K562 (cell line): ENCODE data around the gene LAMA2. TPM values are rescaled to one million over a fixed set of nuclear protein-coding genes. Genes with fewer than 3 reads are reported as not detected.

Experiments used
- ATAC-seq: fragments of 200-7000 bp; cut with Tn5 transposase; 3 replicates; pipeline ENCODE4 v1.9.1; 2020; ENCODE audit warnings: moderate library complexity
- BruUV-seq: library from RNA; stranded (reverse); fragments of 400-500 nt; replicated peaks from 2 replicates; lab custom pipeline; 2021; lab: Mats Ljungman, UMichigan
- CTCF ChIA-PET: fragments of 300-600 bp; formaldehyde crosslinking; extraction: SDS; loops from one replicate; lab custom pipeline; 2021; ENCODE audit warnings: low intra/inter-chr PET ratio; lab: Yijun Ruan, JAX
- POLR2A ChIA-PET: fragments of 300-600, 350-650 bp; sonication (Branson Sonifier 250); formaldehyde crosslinking; extraction: SDS; loops from one replicate; lab custom pipeline; 2021; ENCODE audit warnings: antibody characterized with exemption, inconsistent platforms; lab: Yijun Ruan, JAX
- DNase-seq, 4 experiments: peaks; one replicate each; pipeline versions ENCODE4 v3.0.0 to v3.0.0-alpha.2; 2011 to 2018; ENCODE audit warnings: low spot score in 3 of 4, mixed read lengths in 3 of 4; ENCODE audit errors: extremely low read depth in 1 of 4
- FAIRE-seq: peaks from 2 replicates; lab custom pipeline; 2011; peaks lifted over from hg19 to GRCh38; lab: Jason Lieb, UNC
- H2AFZ ChIP-seq: 2 replicates; pipeline ENCODE4 v1.6.0; 2011; ENCODE audit warnings: low read depth, low read length, control low read depth, inconsistent platforms
- H3K27ac ChIP-seq: fragments of 200-600 bp; 3 replicates; pipeline ENCODE4 v1.8.0; 2011; ENCODE audit warnings: low read depth, mild to moderate bottlenecking, control low read depth, inconsistent platforms, low read length, moderate library complexity, mixed read lengths; ENCODE audit errors: extremely low read depth
- H3K27me3 ChIP-seq, 2 experiments: fragments of 300-600 bp in 1 of 2; 2 replicates in 1 of 2; 3 replicates in 1 of 2; pipeline versions ENCODE4 v1.6.0 to v1.8.0; 2011; ENCODE audit warnings: inconsistent platforms in 2 of 2, low read length in 2 of 2, mild to moderate bottlenecking in 1 of 2, mixed read lengths in 1 of 2, moderate library complexity in 1 of 2; ENCODE audit not compliant: control insufficient read depth in 2 of 2, insufficient read depth in 2 of 2
- H3K36me3 ChIP-seq: fragments of 300-600 bp; 3 replicates; pipeline ENCODE4 v1.8.0; 2011; ENCODE audit warnings: mild to moderate bottlenecking, low read length, inconsistent platforms; ENCODE audit not compliant: control insufficient read depth, insufficient read depth
- H3K4me1 ChIP-seq, 2 experiments: fragments of 200-600 bp in 1 of 2; replicated peaks in 1 of 2; 2 replicates in 1 of 2; 3 replicates in 1 of 2; pipeline versions ENCODE4 v1.5.1 to v1.8.0; 2011; ENCODE audit warnings: inconsistent platforms in 2 of 2, low read length in 2 of 2, mild to moderate bottlenecking in 1 of 2, mixed read lengths in 1 of 2, moderate library complexity in 1 of 2; ENCODE audit not compliant: control insufficient read depth in 2 of 2, insufficient read depth in 2 of 2
- H3K4me2 ChIP-seq: 2 replicates; pipeline ENCODE4 v1.6.1; 2011; ENCODE audit warnings: low read length, control low read depth, inconsistent platforms, mixed read lengths; ENCODE audit not compliant: insufficient read depth
- H3K4me3 ChIP-seq: fragments of 200-600 bp; sonication (generic), shearing (Covaris generic); 2 replicates; pipeline ENCODE4 v1.5.1; 2016; ENCODE audit warnings: control low read depth, inconsistent platforms
- H3K79me2 ChIP-seq: fragments of 200-600 bp; 3 replicates; pipeline ENCODE4 v1.8.0; 2011; ENCODE audit warnings: low read length, inconsistent platforms; ENCODE audit not compliant: control insufficient read depth, insufficient read depth
- H3K9ac ChIP-seq, 2 experiments: 2 replicates each; pipeline versions ENCODE4 v1.6.0 to v1.6.1; 2011; ENCODE audit warnings: low read depth in 2 of 2, low read length in 2 of 2, control low read depth in 1 of 2, inconsistent platforms in 1 of 2, mild to moderate bottlenecking in 1 of 2, mixed read lengths in 1 of 2; ENCODE audit not compliant: insufficient read depth in 1 of 2
- H3K9me1 ChIP-seq: one replicate; pipeline ENCODE4 v1.6.0; 2011; ENCODE audit warnings: inconsistent platforms, mild to moderate bottlenecking, low read length, moderate library complexity; ENCODE audit not compliant: control insufficient read depth, insufficient read depth
- H3K9me3 ChIP-seq: replicated peaks from 2 replicates; pipeline ENCODE4 v1.5.1; 2011; ENCODE audit warnings: low read depth, low read length, inconsistent platforms; ENCODE audit not compliant: control insufficient read depth, insufficient read depth
- H4K20me1 ChIP-seq: replicated peaks from 2 replicates; pipeline ENCODE4 v1.6.1; 2011; ENCODE audit warnings: low read length, inconsistent platforms, mixed read lengths; ENCODE audit not compliant: control insufficient read depth, insufficient read depth
- C11orf30 ChIP-seq: fragments of 450-650 bp; IDR thresholded peaks from 2 replicates; pipeline ENCODE4 v1.6.1; 2016; ENCODE audit warnings: low read depth, mild to moderate bottlenecking
- CHD4 ChIP-seq: fragments of 200-600 bp; sonication (generic); IDR thresholded peaks from 3 replicates; pipeline ENCODE4 v1.6.1; 2012; ENCODE audit warnings: low read depth, mild to moderate bottlenecking, mixed read lengths, low read length, inconsistent platforms; ENCODE audit not compliant: insufficient read depth, insufficient replicate concordance, poor library complexity, severe bottlenecking
- CTBP1 ChIP-seq: fragments of 450-650 bp; IDR thresholded peaks from 2 replicates; pipeline ENCODE4 v1.6.1; 2016; ENCODE audit warnings: borderline replicate concordance
- IRF2 ChIP-seq: sonication (generic); formaldehyde crosslinking; IDR thresholded peaks from 2 replicates; pipeline ENCODE4 v1.8.1; 2022; ENCODE audit warnings: mild to moderate bottlenecking, missing genetic modification reagents
- RBM17 ChIP-seq: fragments of 200-400 bp; formaldehyde crosslinking; IDR thresholded peaks from 2 replicates; pipeline ENCODE4 v1.6.1; 2017; ENCODE audit warnings: low read depth, mild to moderate bottlenecking, low read length, borderline replicate concordance
- RBM25 ChIP-seq: fragments of 200-400 bp; formaldehyde crosslinking; IDR thresholded peaks from 2 replicates; pipeline ENCODE4 v1.6.1; 2018; ENCODE audit warnings: low read length, low read depth, moderate library complexity; ENCODE audit not compliant: severe bottlenecking
- RHOXF2B ChIP-seq: fragments of 250-450 bp; sonication (Bioruptor Pico); conservative IDR thresholded peaks from 2 replicates; pipeline ENCODE4 v1.5.1; 2021
- ZNF124 ChIP-seq: sonication (generic); formaldehyde crosslinking; IDR thresholded peaks from 2 replicates; pipeline ENCODE4 v1.8.1; 2022; ENCODE audit warnings: missing genetic modification reagents
- ZNF133 ChIP-seq: fragments of 250-450 bp; sonication (Bioruptor Pico); IDR thresholded peaks from 2 replicates; pipeline ENCODE4 v1.4.0; 2020; ENCODE audit warnings: mild to moderate bottlenecking
- ZNF785 ChIP-seq: fragments of 250-450 bp; sonication (Bioruptor Pico); IDR thresholded peaks from 2 replicates; pipeline ENCODE4 v1.4.0; 2020; ENCODE audit warnings: mild to moderate bottlenecking
- ZSCAN32 ChIP-seq: fragments of 450-650 bp; formaldehyde crosslinking; IDR thresholded peaks from 2 replicates; pipeline ENCODE4 v1.4.0; 2020; ENCODE audit warnings: mild to moderate bottlenecking, moderate library complexity
- WGBS: fragments of 100-300 bp; shearing (Covaris generic); methylation state at CpG from one replicate; pipeline ENCODE4 v1.1.6; 2016; ENCODE audit warnings: low coverage, mixed read lengths; ENCODE audit not compliant: insufficient coverage; ENCODE audit errors: missing lambda C conversion rate; 5-methylcytosine and 5-hydroxymethylcytosine counted together
- in situ Hi-C: fragments of 300-500 bp; cut with MboI; formaldehyde crosslinking; loops from 4 replicates; pipeline ENCODE4 v1.15.0; 2018; ENCODE audit warnings: inconsistent platforms, mixed read lengths
- intact Hi-C: fragments of 100-400 bp; cut with micrococcal nuclease; formaldehyde crosslinking; loops from 2 replicates; pipeline ENCODE4 v1.14.2; 2022
- polyA plus RNA-seq, 8 experiments: library from polyadenylated mRNA; depleted of rRNA in 4 of 8; stranded (reverse) in 5 of 8; unstranded in 3 of 8; fragments of >200 nt; fragmentation: Nextera tagmentation in 2 of 8; fragmentation: Illumina TruSeq in 1 of 8; extraction: Ambion mirVana in 2 of 8; extraction: Trizol in 1 of 8; gene quantifications; 2 replicates each; pipeline versions ENCODE4 v1.2.1 to v1.2.3, GENCODE V29; 2011 to 2014; ENCODE audit warnings: inconsistent platforms in 1 of 8, missing spikeins in 1 of 8
- total RNA-seq, 7 experiments: library from RNA; depleted of rRNA in 6 of 7; stranded (reverse); fragments of >200 nt in 6 of 7; fragmentation: Illumina TruSeq in 2 of 7; extraction: Trizol in 2 of 7; gene quantifications; 2 replicates each; pipeline versions ENCODE4 v1.2.1 to v1.2.3, GENCODE V29; 2011 to 2021; ENCODE audit warnings: low replicate concordance in 1 of 7
- TF ChIP-seq, protein P1 (sequence below): fragments of 450-650 bp; formaldehyde crosslinking; IDR thresholded peaks from 2 replicates; pipeline ENCODE4 v1.4.0; 2020; ENCODE audit warnings: mild to moderate bottlenecking, moderate library complexity

LAMA2 gene
- total and polyA plus RNA-seq, 9 of the 15 experiments (the other 6 are each of a cell fraction or from before 2014, with no cell fraction given), result 0.04 to 1.5 (median 0.36) TPM

- Histone ChIP-seq H4K20me1 (no peaks in the 10 kb centered on the region), H3K9me3 (no peaks in the 10 kb centered on the region), H3K27ac (no peak overlapping the region), H3K79me2 (no peaks in the 10 kb centered on the region), H3K9ac (no peak overlapping the region), H3K4me1 (no peaks in the 10 kb centered on the region), H3K4me3 (no peak overlapping the region), H2AFZ (no peak overlapping the region), H3K36me3 (no peaks in the 10 kb centered on the region), H3K4me2 (no peak overlapping the region), H3K27me3 (no peaks in the 10 kb centered on the region), H3K9me1 (no peaks in the 10 kb centered on the region)
- ChIA-PET POLR2A (no interaction called here), CTCF (no interaction called here)
- no peak for DNase-seq
- no peak for TF ChIP-seq RHOXF2B (CRISPR knock-in tag)
- TF ChIP-seq, protein P1, sequence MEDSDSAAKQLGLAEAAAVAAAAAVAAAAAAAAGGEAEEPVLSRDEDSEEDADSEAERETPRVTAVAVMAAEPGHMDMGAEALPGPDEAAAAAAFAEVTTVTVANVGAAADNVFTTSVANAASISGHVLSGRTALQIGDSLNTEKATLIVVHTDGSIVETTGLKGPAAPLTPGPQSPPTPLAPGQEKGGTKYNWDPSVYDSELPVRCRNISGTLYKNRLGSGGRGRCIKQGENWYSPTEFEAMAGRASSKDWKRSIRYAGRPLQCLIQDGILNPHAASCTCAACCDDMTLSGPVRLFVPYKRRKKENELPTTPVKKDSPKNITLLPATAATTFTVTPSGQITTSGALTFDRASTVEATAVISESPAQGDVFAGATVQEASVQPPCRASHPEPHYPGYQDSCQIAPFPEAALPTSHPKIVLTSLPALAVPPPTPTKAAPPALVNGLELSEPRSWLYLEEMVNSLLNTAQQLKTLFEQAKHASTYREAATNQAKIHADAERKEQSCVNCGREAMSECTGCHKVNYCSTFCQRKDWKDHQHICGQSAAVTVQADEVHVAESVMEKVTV (CRISPR knock-in tag), result no peak
- no peak for TF ChIP-seq C11orf30
- TF ChIP-seq ZNF785, result no peak
- TF ChIP-seq CTBP1, result no peak
- TF ChIP-seq IRF2 (CRISPR knock-in tag), result no peak
- TF ChIP-seq ZNF124 (CRISPR knock-in tag), result no peak
- no peak for TF ChIP-seq CHD4
- no peak for TF ChIP-seq RBM25
- TF ChIP-seq ZSCAN32 (CRISPR knock-in tag), result no peak
- TF ChIP-seq ZNF133, result no peak
- no peak for TF ChIP-seq RBM17
- in situ Hi-C loops (no loop called here), intact Hi-C loops (no loop called here)
- WGBS, result 4% methylated on average over 2 of the region's 2 CpGs
- FAIRE-seq, result no peak
- BruUV-seq, result no TSS peak
- no peak for ATAC-seq
Measured at GRCh38 chr6:129188795-129189194, 305.9 kb downstream of the LAMA2 start.
